Putamen (tissue), 1 donor: Measurements from ENCODE around the gene UBASH3B.

ENCODE experiments used
- DNase-seq: peaks from one replicate; pipeline ENCODE4 v3.0.0-alpha.2; 2016; ENCODE audit warnings: low spot score

The UBASH3B gene

GRCh38 chr11:122678406-122678805 is 22.9 kb downstream of the UBASH3B start:
- DNase-seq: no peak

DNA sequence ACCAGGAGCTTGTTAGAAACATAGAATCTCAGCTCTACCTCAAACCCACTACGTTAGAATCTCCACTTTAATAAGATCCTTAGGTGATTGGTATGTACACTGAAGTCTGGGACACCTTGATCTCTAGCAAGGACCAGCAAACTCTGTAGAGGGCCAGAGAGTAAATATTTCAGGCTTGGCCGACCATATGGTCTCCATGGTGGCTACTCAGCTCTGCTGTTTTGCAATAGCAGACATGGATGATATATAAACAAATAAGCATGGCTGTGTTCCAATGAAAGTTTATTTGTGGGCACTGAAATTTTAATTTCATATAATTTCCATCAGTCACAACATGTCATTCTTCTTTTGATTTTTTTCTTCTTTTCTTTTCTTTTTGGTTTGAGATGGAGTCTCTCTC is 23.9 kb downstream of the UBASH3B start:
- DNase-seq: no peak

DNA sequence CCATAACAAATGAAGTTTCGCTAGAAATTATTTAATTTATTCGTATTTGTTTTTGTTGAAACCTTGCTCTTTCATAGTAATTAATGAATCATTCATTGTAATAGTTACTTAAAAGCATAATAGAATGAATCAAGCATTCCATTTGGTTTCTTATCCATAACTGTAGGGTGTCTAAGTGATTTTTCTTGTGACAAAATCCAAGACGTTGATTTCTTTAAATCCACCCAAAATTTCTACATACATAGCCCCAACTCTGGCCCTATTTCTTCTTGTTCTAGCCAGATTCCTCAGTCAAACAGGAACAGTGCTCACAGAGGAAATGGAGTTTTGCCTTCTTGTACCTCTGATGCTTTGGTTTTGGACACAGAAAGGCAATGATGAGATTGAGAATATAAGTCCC is 25.5 kb downstream of the UBASH3B start:
- no peak for DNase-seq

- DNase-seq: no peak
Observed at GRCh38 chr11:122681735-122682134, 26.2 kb downstream of the UBASH3B start.

DNA sequence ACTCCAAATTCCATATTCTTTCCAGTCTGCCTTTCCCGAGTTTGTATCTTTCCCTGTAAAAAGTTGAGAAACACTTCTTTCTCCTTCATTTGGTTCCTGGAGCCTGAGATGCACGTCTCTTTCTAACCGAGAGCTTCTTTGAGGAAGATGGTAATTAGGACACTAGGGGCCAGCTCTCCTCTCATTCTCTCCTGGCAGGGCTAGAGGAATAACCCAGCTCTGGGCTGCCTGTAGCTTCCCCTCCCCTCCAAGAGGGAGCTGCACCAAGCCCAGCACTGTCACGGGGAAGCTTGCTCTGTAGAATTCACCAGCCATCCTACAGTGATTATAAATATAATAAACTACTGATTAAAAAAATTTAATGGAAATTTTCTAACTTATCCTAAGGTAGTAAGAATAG is 26.9 kb downstream of the UBASH3B start:
- no peak for DNase-seq

GRCh38 chr11:122685041-122685440 is 29.5 kb downstream of the UBASH3B start:
- no peak for DNase-seq

- DNase-seq: no peak
Observed at GRCh38 chr11:122686111-122686510, 30.6 kb downstream of the UBASH3B start.

- no peak for DNase-seq
Observed at GRCh38 chr11:122690384-122690783, 34.9 kb downstream of the UBASH3B start.

GRCh38 chr11:122690801-122691548 is 35.5 kb downstream of the UBASH3B start:
- DNase-seq: no peak

GRCh38 chr11:122691549-122692150 is 36.1 kb downstream of the UBASH3B start:
- DNase-seq: no peak

DNA sequence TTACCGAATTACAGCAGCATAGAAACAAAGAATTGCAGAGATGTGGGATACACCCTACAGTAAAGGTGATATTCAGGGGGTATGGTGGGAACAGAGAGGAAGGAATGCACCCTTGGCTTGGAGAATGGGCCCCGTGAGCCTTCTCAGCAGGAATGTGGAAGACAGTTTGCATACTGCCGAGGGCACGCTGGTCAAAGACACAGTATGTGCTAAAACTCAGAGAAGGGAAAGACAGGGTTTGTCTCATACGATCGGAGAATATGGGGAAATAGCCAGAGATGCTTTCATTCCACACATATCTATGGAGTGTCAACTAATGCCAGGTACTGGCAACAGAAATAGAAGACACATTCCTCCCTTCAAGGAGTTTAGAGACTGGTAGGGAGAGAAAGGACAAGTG is 36.9 kb downstream of the UBASH3B start:
- no peak for DNase-seq

DNA sequence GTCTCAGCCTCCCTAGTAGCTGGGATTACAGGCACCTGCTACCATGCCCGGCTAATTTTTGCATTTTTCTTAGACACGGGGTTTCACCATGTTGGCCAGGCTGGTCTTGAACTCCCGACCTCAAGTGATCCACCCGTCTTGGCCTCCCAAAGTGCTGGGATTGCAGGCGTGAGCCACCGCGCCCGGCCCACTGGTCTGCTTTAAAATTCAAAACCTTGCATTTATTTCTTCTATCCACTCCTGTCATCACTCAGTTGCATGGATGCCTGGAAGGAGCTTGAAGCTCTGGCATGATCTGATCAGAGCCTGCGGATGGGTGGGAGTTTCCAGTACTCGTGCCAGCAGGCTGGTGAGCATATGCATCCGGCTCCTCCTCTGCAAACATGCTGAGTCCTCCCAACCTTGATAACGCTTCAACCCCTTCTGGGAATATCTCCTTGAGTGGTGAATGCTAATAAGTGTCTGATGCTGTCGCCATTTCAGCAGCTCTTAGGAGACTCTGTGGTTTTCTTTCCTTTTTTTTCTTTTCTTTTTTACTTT is 39.6 kb downstream of the UBASH3B start:
- DNase-seq: no peak

DNA sequence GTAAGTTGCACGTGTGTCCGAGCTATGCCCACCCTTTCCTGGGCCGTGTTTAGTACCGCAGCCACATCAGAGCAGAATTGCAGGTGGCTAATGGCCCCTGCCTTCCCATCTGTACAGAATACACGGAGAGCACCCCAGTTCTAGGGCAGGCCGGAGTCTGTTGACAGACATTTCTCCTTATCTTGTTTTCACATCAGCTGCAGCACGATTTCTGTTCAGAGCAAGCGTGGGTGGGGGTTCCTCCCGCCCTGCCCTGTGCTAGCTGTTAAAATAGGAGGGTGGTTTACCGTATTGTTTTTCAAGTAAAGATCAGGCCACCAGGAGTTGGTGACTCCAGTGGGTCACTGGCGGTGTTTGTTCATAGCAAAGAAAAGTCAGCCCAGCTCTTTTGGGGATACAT is 41.1 kb downstream of the UBASH3B start:
- DNase-seq: no peak

GRCh38 chr11:122697636-122698167 is 42.2 kb downstream of the UBASH3B start:
- DNase-seq: no peak

DNA sequence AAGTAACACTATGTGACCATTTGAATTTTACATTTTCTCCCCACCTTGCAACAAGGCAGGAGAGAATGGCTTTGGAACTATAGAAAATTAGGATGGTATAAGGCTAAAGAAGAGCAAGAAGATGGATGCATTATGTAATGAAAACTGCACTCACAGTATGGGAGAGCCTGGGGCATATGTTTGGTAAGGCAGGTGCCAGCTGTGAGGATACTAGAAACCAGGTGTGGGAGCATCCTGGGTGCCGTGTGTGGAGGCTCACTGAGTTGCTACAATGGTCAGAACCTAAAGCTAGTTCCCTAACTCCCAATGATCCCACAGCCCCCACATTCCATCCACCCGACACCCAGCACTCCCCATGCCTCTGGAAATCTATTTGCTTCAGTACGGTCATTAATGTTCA is 42.9 kb downstream of the UBASH3B start:
- DNase-seq: no peak

- no peak for DNase-seq
Observed at GRCh38 chr11:122700666-122701065, 45.1 kb downstream of the UBASH3B start.

GRCh38 chr11:122701143-122701542 is 45.6 kb downstream of the UBASH3B start:
- no peak for DNase-seq

DNA sequence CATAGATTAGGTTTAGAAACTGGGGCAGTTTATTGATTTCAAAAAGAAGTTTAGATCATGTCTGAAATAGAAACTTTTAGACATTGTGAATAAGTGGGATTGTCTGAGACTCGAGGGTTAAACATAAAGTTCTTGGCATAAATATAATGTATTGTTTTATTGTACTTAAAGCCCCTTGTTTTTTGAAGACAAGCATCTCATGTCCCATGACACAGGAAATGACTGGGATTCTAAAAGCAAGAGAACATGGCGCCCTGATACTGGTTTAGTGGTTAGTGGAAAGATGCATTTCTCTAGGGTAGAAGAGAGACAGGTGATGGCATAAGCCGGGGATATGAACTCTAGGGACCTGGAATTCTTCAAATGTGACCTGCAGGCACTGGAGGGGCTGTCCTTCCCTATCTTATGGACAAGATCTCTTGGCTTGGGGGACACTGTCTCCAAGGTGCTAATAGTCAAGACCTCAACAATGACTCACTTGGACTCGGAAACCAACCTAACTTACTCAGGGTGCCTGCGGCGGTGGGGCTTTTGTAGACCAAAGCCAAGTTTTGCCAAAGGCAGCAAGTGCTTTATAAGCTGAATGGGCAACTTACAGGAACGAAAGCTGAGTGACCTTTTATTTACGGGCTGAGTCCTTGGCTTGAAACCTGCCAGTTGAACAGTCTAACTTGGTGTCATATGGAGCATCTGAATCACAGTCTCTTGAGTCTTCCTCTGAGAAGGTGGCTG is 48.2 kb downstream of the UBASH3B start:
- DNase-seq: no peak

- no peak for DNase-seq
Observed at GRCh38 chr11:122705396-122705795, 49.9 kb downstream of the UBASH3B start.

DNA sequence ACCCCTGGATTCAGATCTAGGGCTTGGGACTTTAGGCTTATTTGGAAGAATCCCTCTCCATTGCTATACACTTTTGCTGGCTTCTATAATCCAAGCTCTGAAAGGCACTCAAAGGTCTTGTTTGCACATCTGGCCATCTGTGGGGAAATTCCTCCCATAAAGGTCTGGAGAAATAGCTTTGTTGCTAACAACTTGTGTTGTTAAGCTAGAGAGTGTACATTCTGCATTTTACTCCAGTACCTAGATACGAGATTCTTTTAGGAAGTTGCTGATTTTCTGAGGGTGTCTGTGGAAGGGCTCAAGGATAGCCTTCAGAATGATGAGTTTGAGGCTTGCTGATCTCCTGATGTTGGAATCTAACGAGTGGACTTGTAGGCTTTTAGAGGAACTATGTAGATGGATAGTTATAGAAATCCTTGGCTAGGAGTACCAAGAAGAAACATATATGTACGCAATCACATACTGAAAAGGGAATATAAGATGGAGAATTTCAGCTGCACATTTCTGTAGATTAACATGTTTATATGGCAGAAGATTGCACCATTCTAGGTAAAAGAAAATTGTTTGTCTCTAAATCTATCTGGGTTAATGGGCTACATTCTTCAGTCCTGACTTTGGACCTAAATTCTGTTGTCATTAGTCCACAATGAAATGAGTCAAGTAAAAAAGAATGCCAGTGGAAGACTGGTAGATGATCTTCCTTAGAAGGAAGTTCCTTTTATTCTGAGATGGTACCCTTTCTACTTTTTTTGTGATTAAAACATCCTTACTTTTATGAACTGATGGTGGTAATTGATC is 51.0 kb downstream of the UBASH3B start:
- no peak for DNase-seq

- DNase-seq: no peak
Observed at GRCh38 chr11:122707111-122707510, 51.6 kb downstream of the UBASH3B start.

- no peak for DNase-seq
Observed at GRCh38 chr11:122707901-122708300, 52.4 kb downstream of the UBASH3B start.
